MCF 10A (cell line): ENCODE measurements around the gene TMEM61. TPM values are rescaled to one million over a fixed set of nuclear protein-coding genes. Genes with fewer than 3 reads are reported as not detected.

Experiments used
- BruUV-seq: library from RNA; stranded (reverse); fragments of 400-500 nt; replicated peaks from 2 replicates; lab custom pipeline; 2021; lab: Mats Ljungman, UMichigan
- CTCF ChIA-PET: fragments of 300-600 bp; sonication (Branson Sonifier 250); formaldehyde crosslinking; extraction: SDS; loops from one replicate; lab custom pipeline; 2021; ENCODE audit warnings: antibody characterized with exemption, inconsistent platforms; lab: Yijun Ruan, JAX
- POLR2A ChIA-PET: fragments of 300-600, 350-650 bp; sonication (Branson Sonifier 250); formaldehyde crosslinking; extraction: SDS; loops from one replicate; lab custom pipeline; 2020; ENCODE audit warnings: antibody characterized with exemption, inconsistent platforms; lab: Yijun Ruan, JAX
- DNase-seq: peaks from one replicate; pipeline ENCODE4 v3.0.0-alpha.2; 2018; ENCODE audit not compliant: unreplicated experiment
- H3K27ac Mint-ChIP-seq: one replicate; pipeline ENCODE4 v1.8.0; 2022; ENCODE audit warnings: mild to moderate bottlenecking, low read depth, mixed read lengths; ENCODE audit not compliant: unreplicated experiment
- H3K27me3 Mint-ChIP-seq: one replicate; pipeline ENCODE4 v1.8.0; 2022; ENCODE audit warnings: mixed read lengths; ENCODE audit not compliant: insufficient read depth, unreplicated experiment
- H3K36me3 Mint-ChIP-seq: one replicate; pipeline ENCODE4 v1.8.0; 2022; ENCODE audit warnings: mild to moderate bottlenecking, moderate library complexity, mixed read lengths; ENCODE audit not compliant: insufficient read depth, unreplicated experiment
- H3K4me1 Mint-ChIP-seq: one replicate; pipeline ENCODE4 v1.8.0; 2022; ENCODE audit warnings: mixed read lengths; ENCODE audit not compliant: insufficient read depth, unreplicated experiment
- H3K4me3 Mint-ChIP-seq: one replicate; pipeline ENCODE4 v1.8.0; 2022; ENCODE audit warnings: mild to moderate bottlenecking, moderate library complexity, mixed read lengths; ENCODE audit not compliant: unreplicated experiment
- H3K9me3 Mint-ChIP-seq: one replicate; pipeline ENCODE4 v1.8.0; 2022; ENCODE audit warnings: mixed read lengths; ENCODE audit not compliant: unreplicated experiment
- CTCF ChIP-seq: fragments of 200-600 bp; IDR thresholded peaks from one replicate; pipeline ENCODE4 v1.8.0; 2022; ENCODE audit warnings: antibody characterized with exemption, mild to moderate bottlenecking; ENCODE audit not compliant: unreplicated experiment
- intact Hi-C: fragments of 100-400 bp; cut with micrococcal nuclease; formaldehyde crosslinking; loops from 2 replicates; pipeline ENCODE4 v1.14.1; 2022
- total RNA-seq: library from RNA; stranded (reverse); gene quantifications from 2 replicates; pipeline ENCODE4 v1.2.3, GENCODE V29; 2022

The TMEM61 gene
- total RNA-seq, 1 experiment from 2014 or later: not detected

GRCh38 chr1:54942976-54943375 lies 37.5 kb upstream of the TMEM61 start:
- no peaks in the 10 kb centered on the region for H3K27me3 Mint-ChIP-seq
- H3K4me3 Mint-ChIP-seq: no peak overlapping the region
- intact Hi-C loops: no loop called here
- no peak overlapping the region for H3K27ac Mint-ChIP-seq
- H3K36me3 Mint-ChIP-seq: no peaks in the 10 kb centered on the region
- no peaks in the 10 kb centered on the region for H3K9me3 Mint-ChIP-seq
- no peak for DNase-seq
- BruUV-seq: no TSS peak
- no peak for TF ChIP-seq CTCF
- POLR2A ChIA-PET: interaction anchor here (5.5 kb wide), 1 partner anchor 57 kb away, joined by 65 read pairs; the partner anchor contains the start of gene DHCR24
- CTCF ChIA-PET: interaction anchor here (0.8 to 12.3 kb wide), 3 partner anchors 9 to 78 kb away, joined by 4 to 385 read pairs (median 53); partner anchors contain the start of gene BSND
- peaks cover 13% of the 10 kb centered on the region for H3K4me1 Mint-ChIP-seq

- TF ChIP-seq CTCF: peak; percentile 68
- Mint-ChIP-seq H3K36me3 (no peaks in the 10 kb centered on the region), H3K4me1 (peaks cover 13% of the 10 kb centered on the region), H3K27me3 (no peaks in the 10 kb centered on the region), H3K27ac (peak overlapping the region; percentile 25), H3K9me3 (no peaks in the 10 kb centered on the region), H3K4me3 (peak overlapping the region; percentile 44)
- ChIA-PET POLR2A (interaction anchor here (0.7 to 5.5 kb wide), 8 partner anchors 10 to 87 kb away, joined by 3 to 65 read pairs (median 5); partner anchors contain the start of gene DHCR24), CTCF (interaction anchor here (0.6 to 12.3 kb wide), 49 partner anchors 8 to 1606 kb away, joined by 3 to 385 read pairs (median 4); partner anchors contain the start of genes BSND and DHCR24)
- DNase-seq: peak; percentile 83
- BruUV-seq: no TSS peak
- intact Hi-C loops: loop anchor here (1.0 kb wide), 3 partner anchors 52 to 78 kb away; no protein-coding TSS in a partner anchor
Observed at GRCh38 chr1:54944610-54945392, 35.6 kb upstream of the TMEM61 start.

- Mint-ChIP-seq H3K4me3 (peak overlapping the region; percentile 44), H3K36me3 (peaks cover 6% of the 10 kb centered on the region), H3K27me3 (no peaks in the 10 kb centered on the region), H3K4me1 (peaks cover 20% of the 10 kb centered on the region), H3K9me3 (no peaks in the 10 kb centered on the region), H3K27ac (peak overlapping the region; percentile 25)
- DNase-seq: peak; percentile 86
- CTCF ChIA-PET: interaction anchor here (0.6 to 12.3 kb wide), 40 partner anchors 8 to 490 kb away, joined by 3 to 385 read pairs (median 4); partner anchors contain the start of genes BSND and DHCR24
- no TSS peak for BruUV-seq
- POLR2A ChIA-PET: interaction anchor here (0.9 to 5.5 kb wide), 7 partner anchors 11 to 88 kb away, joined by 3 to 65 read pairs (median 5); partner anchors contain the start of gene DHCR24
- intact Hi-C loops: loop anchor here (1.0 kb wide), 3 partner anchors 51 to 77 kb away; no protein-coding TSS in a partner anchor
- no peak for TF ChIP-seq CTCF
Observed at GRCh38 chr1:54945393-54945936, 35.0 kb upstream of the TMEM61 start.
